PC-3 (cell line): Measurements from ENCODE around the gene HSF4. TPM values are rescaled to one million over a fixed set of nuclear protein-coding genes. Genes with fewer than 3 reads are reported as not detected.
A peak's percentile ranks its signal among the peaks of the same experiment; 100 is the strongest.

Experiments used
- ATAC-seq: fragments of 200-7000 bp; cut with Tn5 transposase; 2 replicates; pipeline ENCODE4 v1.9.1; 2020; ENCODE audit warnings: mild to moderate bottlenecking, moderate library complexity
- BruUV-seq: library from RNA; stranded (reverse); fragments of 400-500 nt; replicated peaks from 2 replicates; lab custom pipeline; 2021; lab: Mats Ljungman, UMichigan
- CTCF ChIA-PET: fragments of 300-600 bp; sonication (Branson Sonifier 250); formaldehyde crosslinking; loops from one replicate; lab custom pipeline; 2022; ENCODE audit warnings: antibody characterized with exemption; lab: Charles Lee
- POLR2A ChIA-PET: fragments of 300-600 bp; sonication (Branson Sonifier 250); formaldehyde crosslinking; loops from one replicate; lab custom pipeline; 2022; ENCODE audit warnings: antibody characterized with exemption; ENCODE audit not compliant: unreplicated experiment; lab: Charles Lee
- DNase-seq: peaks from one replicate; pipeline ENCODE4 v3.0.0-alpha.2; 2015
- H2AFZ ChIP-seq: fragments of 300-600 bp; sonication (generic); 2 replicates; pipeline ENCODE4 v1.6.0; 2016; ENCODE audit warnings: antibody characterized with exemption, low read length
- H3F3A ChIP-seq: fragments of 300-600 bp; sonication (generic); one replicate; pipeline ENCODE4 v1.6.0; 2017; ENCODE audit warnings: antibody characterized with exemption, low read length, control low read depth, mild to moderate bottlenecking; ENCODE audit not compliant: unreplicated experiment
- H3K27ac ChIP-seq: fragments of 300-600 bp; sonication (generic); 2 replicates; pipeline ENCODE4 v1.5.1; 2016; ENCODE audit warnings: mild to moderate bottlenecking, low read length
- H3K27me3 ChIP-seq: fragments of 300-600 bp; sonication (generic); 2 replicates; pipeline ENCODE4 v1.6.1; 2016; ENCODE audit warnings: low read length, mixed read lengths
- H3K36me3 ChIP-seq: fragments of 300-600 bp; sonication (generic); 2 replicates; pipeline ENCODE4 v1.6.1; 2016; ENCODE audit warnings: low read depth, mixed run types, low read length, mixed read lengths
- H3K4me1 ChIP-seq: fragments of 300-600 bp; sonication (generic); 2 replicates; pipeline ENCODE4 v1.5.1; 2016; ENCODE audit warnings: low read length; ENCODE audit not compliant: insufficient read depth
- H3K4me2 ChIP-seq: fragments of 300-600 bp; sonication (generic); 2 replicates; pipeline ENCODE4 v1.6.0; 2016; ENCODE audit warnings: low read length
- H3K4me3 ChIP-seq: fragments of 300-600 bp; sonication (generic); 2 replicates; pipeline ENCODE4 v1.5.1; 2016; ENCODE audit warnings: mild to moderate bottlenecking, low read length, mixed read lengths
- H3K79me2 ChIP-seq: fragments of 300-600 bp; sonication (generic); 2 replicates; pipeline ENCODE4 v1.6.1; 2017; ENCODE audit warnings: low read length, mixed read lengths
- H3K9ac ChIP-seq: fragments of 300-600 bp; sonication (generic); 2 replicates; pipeline ENCODE4 v1.6.0; 2016; ENCODE audit warnings: mild to moderate bottlenecking, low read length
- H3K9me2 ChIP-seq: fragments of 300-600 bp; sonication (generic); replicated peaks from 2 replicates; pipeline ENCODE4 v1.6.1; 2016; ENCODE audit warnings: mixed run types, low read length, mixed read lengths
- H3K9me3 ChIP-seq: fragments of 300-600 bp; sonication (generic); 2 replicates; pipeline ENCODE4 v1.6.1; 2016; ENCODE audit warnings: low read length, mixed read lengths
- H4K20me1 ChIP-seq: fragments of 300-600 bp; sonication (generic); 2 replicates; pipeline ENCODE4 v1.6.1; 2016; ENCODE audit warnings: low read length, mixed read lengths
- EZH2 ChIP-seq: fragments of 300-600 bp; sonication (generic); IDR thresholded peaks from one replicate; pipeline ENCODE4 v1.6.1; 2017; ENCODE audit warnings: antibody characterized with exemption, mild to moderate bottlenecking, low read length; ENCODE audit not compliant: unreplicated experiment
- EZH2phosphoT487 ChIP-seq: fragments of 300-600 bp; sonication (generic); IDR thresholded peaks from 2 replicates; pipeline ENCODE4 v1.6.1; 2018; ENCODE audit warnings: mild to moderate bottlenecking, antibody characterized with exemption, low read length, borderline replicate concordance
- intact Hi-C: fragments of 100-400 bp; cut with micrococcal nuclease; formaldehyde crosslinking; loops from 2 replicates; pipeline ENCODE4 v1.9.0; 2023
- total RNA-seq: library from RNA; depleted of rRNA; stranded (reverse); fragments of >200 nt; gene quantifications from 2 replicates; pipeline ENCODE4 v1.2.3, GENCODE V29; 2014
- TF ChIP-seq, protein P1 (sequence below): fragments of 300-600 bp; sonication (generic); conservative IDR thresholded peaks from 2 replicates; pipeline ENCODE4 v1.5.1; 2017; ENCODE audit warnings: antibody characterized with exemption, low read depth, mild to moderate bottlenecking, low read length

The HSF4 gene
- total RNA-seq, 1 experiment from 2014 or later = 20.6 TPM

GRCh38 chr16:67198238-67198734, 33.7 kb downstream of the HSF4 start:
- ChIA-PET CTCF (interaction anchor here (0.9 to 2.3 kb wide), 3 partner anchors 29 to 49 kb away, joined by 3 to 9 read pairs (median 5); partner anchors contain the start of gene TMEM208), POLR2A (interaction anchor here (0.6 kb wide), 2 partner anchors 70 to 1498 kb away, joined by 4 to 15 read pairs; no protein-coding TSS in a partner anchor)
- DNase-seq (peak; percentile 30), ATAC-seq (peak; percentile 77)
- Histone ChIP-seq H2AFZ (no peak overlapping the region), H3K79me2 (peaks cover 17% of the 10 kb centered on the region), H3K9me3 (no peaks in the 10 kb centered on the region), H3K27me3 (no peaks in the 10 kb centered on the region), H3K4me3 (no peak overlapping the region), H3K4me2 (no peak overlapping the region), H4K20me1 (no peaks in the 10 kb centered on the region; the same call in none of the 2 replicates), H3K36me3 (peaks cover 18% of the 10 kb centered on the region; the same call in 1 of the 2 replicates), H3K9me2 (no peaks in the 10 kb centered on the region), H3K4me1 (peaks cover 6% of the 10 kb centered on the region), H3K9ac (no peak overlapping the region), H3F3A (no peaks in the 10 kb centered on the region), H3K27ac (no peak overlapping the region)
- intact Hi-C loops = loop anchor here (10.0 kb wide), 1 partner anchor 47 kb away; the partner anchor contains the start of genes FHOD1 and SLC9A5
- no TSS peak for BruUV-seq
- TF ChIP-seq, protein P1, sequence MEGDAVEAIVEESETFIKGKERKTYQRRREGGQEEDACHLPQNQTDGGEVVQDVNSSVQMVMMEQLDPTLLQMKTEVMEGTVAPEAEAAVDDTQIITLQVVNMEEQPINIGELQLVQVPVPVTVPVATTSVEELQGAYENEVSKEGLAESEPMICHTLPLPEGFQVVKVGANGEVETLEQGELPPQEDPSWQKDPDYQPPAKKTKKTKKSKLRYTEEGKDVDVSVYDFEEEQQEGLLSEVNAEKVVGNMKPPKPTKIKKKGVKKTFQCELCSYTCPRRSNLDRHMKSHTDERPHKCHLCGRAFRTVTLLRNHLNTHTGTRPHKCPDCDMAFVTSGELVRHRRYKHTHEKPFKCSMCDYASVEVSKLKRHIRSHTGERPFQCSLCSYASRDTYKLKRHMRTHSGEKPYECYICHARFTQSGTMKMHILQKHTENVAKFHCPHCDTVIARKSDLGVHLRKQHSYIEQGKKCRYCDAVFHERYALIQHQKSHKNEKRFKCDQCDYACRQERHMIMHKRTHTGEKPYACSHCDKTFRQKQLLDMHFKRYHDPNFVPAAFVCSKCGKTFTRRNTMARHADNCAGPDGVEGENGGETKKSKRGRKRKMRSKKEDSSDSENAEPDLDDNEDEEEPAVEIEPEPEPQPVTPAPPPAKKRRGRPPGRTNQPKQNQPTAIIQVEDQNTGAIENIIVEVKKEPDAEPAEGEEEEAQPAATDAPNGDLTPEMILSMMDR = peak; percentile 70
- TF ChIP-seq EZH2phosphoT487 = no peak
- TF ChIP-seq EZH2 = no peak

- Histone ChIP-seq H3K27me3 (no peaks in the 10 kb centered on the region), H3K9me3 (no peaks in the 10 kb centered on the region), H3K36me3 (peaks cover 15% of the 10 kb centered on the region; the same call in 1 of the 2 replicates), H2AFZ (no peak within 1 kb of the TSS), H3K9ac (no peak within 1 kb of the TSS), H3K4me3 (no peak within 1 kb of the TSS), H3K9me2 (no peaks in the 10 kb centered on the region), H4K20me1 (no peaks in the 10 kb centered on the region; the same call in 1 of the 2 replicates), H3K27ac (no peak within 1 kb of the TSS), H3K4me1 (no peaks in the 10 kb centered on the region), H3K79me2 (peaks cover 8% of the 10 kb centered on the region), H3K4me2 (no peak within 1 kb of the TSS), H3F3A (no peaks in the 10 kb centered on the region)
- TF ChIP-seq EZH2phosphoT487 (no peak), EZH2 (no peak)
- TF ChIP-seq, protein P1 = no peak
- no TSS peak for BruUV-seq
- intact Hi-C loops = loop anchor here (10.0 kb wide), 1 partner anchor 46 kb away; the partner anchor contains the start of genes FHOD1 and SLC9A5
- no peak for DNase-seq
- ChIA-PET CTCF (interaction anchor here (1.1 to 2.3 kb wide), 2 partner anchors 28 to 45 kb away, joined by 3 to 9 read pairs; partner anchors contain the start of gene TMEM208), POLR2A (no interaction called here)
- peak; percentile 33 for ATAC-seq
Measured at GRCh38 chr16:67199011-67199807, 34.7 kb downstream of the HSF4 start, which contains the start of gene ELMO3. Gene ELMO3, plus strand, starts transcription at chr16:67199131. Its CDS starts 196 bp downstream, at chr16:67199327.
